Omental fat pad (tissue), 4 donors: ENCODE data around the gene SF3B2. TPM values are rescaled to one million over a fixed set of nuclear protein-coding genes. Genes with fewer than 3 reads are reported as not detected.
"Not testable (repeated sequence)": the region's sequence is repeated elsewhere in the genome, so short reads cannot be mapped to it uniquely, and the experiment has no call there.

ENCODE experiments used
- ATAC-seq: fragments of 150-250 bp; one replicate; pipeline ENCODE4 v1.9.1; 2016; ENCODE audit warnings: mild to moderate bottlenecking, moderate library complexity; ENCODE audit not compliant: low FRiP score
- DNase-seq: peaks from one replicate; pipeline ENCODE4 v3.0.0-alpha.2; 2019; ENCODE audit warnings: low spot score
- CTCF ChIP-seq, 3 donors: fragments of 450-650 bp; IDR thresholded peaks; one replicate each; pipeline ENCODE4 v1.5.1; 2016 to 2017; ENCODE audit warnings: antibody characterized with exemption in 3 of 3, mild to moderate bottlenecking in 3 of 3, moderate library complexity in 2 of 3
- total RNA-seq, 4 donors: library from RNA; depleted of rRNA; stranded (reverse); fragments of >200 nt; gene quantifications; one replicate each; pipeline ENCODE4 v1.1.0, GENCODE V29; 2016

Gene SF3B2
- total RNA-seq, 4 donors from 2014 or later, result 98.9 to 173 (median 140) TPM

DNA sequence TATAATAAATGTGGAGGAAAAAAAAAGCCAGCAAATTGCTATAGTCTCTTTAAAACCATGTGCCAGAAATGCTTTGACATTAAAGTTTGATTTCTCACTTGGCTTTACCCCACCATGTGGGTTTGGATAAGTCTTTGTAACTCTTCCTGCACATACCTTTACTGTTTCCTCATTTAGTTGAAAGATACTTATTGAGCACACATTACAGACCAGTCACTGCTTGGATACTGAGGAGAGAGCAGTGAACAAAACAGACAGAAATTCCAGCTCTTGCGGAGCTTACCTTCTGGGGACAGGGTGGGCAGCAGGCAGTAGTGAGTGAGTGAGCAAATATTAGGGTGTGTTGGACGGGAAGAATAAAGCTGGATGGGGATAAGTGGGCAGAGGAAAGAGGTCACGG lies 31.6 kb downstream of the SF3B2 start:
- ATAC-seq (no peak), DNase-seq (no peak)

DNA sequence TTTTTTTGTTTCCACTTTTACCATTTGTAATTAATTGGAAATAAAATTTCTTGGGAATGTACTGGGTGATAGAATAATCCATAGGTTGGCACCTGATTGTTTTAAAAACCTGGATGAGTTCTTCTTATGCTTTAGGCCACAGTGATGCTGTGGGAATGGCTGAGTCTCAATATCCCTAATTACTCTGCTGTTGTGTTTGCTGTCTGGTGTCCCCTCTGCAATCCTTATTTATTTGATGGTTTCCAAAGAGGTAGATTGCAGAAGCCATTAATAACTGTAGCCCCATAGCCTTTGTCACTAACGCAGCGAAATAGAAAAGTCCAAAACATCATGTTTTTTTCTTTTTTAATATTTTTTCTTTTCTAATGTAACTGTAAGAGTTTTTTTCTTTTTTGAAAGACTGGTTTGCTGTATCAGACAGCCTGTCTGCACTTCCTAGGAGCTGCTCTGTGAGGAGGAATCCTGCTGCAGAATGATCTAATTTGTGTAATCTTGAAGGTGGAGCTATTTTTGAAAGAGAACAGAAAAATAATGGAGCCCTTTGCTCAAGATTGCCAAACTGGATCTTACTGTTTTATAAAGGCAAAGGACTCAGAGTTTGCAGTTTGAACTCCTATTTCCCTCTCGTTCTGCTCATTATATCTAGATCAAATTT lies 32.8 kb downstream of the SF3B2 start:
- no peak for TF ChIP-seq CTCF (IDR thresholded peaks at IDR 0.05)
- no peak for ATAC-seq

More for the DNA sequence above, 31.6 kb downstream of the SF3B2 start:
- no peak for TF ChIP-seq CTCF (IDR thresholded peaks at IDR 0.05)

DNA sequence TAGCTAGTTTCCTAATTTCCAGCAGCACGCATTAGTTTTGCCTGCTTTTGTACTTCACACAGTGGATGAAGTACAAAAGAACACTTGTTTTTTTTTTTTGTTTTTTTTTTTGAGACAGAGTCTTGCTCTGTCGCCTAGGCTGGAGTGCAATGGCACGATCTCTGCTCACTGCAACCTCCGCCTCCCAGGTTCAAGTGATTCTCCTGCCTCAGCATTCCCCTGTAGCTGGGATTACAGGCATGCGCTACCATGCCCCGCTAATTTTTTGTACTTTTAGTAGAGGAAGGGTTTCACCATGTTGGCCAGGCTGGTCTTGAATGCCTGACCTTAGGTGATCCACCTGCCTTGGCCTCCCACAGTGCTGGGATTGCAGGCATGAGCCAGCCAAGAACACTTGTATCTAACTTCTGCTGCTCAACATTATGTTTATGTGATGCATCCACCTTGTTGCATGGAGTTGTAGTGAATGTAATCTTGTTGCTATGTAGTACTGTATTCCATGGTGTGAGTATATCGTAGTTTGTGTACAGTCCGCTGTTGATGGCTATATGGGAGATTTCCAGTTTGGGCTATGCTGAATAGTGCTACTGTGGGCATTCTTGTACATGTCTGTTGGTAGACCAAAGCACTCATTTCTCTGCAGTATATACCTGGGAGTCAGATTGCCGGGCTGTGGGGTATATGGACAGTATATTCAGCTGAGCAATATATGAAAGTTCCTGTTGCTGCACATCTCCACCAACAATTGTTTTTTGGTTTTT lies 35.2 kb downstream of the SF3B2 start:
- no peak for DNase-seq

More for the DNA sequence above, 32.8 kb downstream of the SF3B2 start:
- DNase-seq, result no peak

DNA sequence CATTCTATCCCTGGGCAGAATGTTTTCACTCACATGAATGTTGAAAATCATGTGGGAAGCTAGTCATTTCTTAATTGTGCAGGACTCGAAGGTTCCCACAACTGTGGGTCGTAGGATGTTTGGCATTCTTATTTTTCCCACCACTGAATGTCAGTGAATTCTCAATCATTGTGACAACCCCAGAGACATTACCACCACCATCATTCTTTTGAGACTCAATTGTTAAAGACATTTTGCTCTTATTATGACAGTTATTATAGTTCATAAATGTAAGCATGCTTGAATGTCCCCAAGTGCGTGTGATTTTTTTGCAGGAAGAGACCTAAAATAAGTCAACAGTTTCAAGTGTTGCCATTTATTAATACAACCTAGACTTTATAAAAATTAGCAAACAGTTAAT lies 36.9 kb downstream of the SF3B2 start:
- ATAC-seq, result no peak
- DNase-seq, result no peak
- no peak for TF ChIP-seq CTCF (IDR thresholded peaks at IDR 0.05)

More for the DNA sequence above, 35.2 kb downstream of the SF3B2 start:
- no peak for ATAC-seq
- TF ChIP-seq CTCF (IDR thresholded peaks at IDR 0.05), result no peak

DNA sequence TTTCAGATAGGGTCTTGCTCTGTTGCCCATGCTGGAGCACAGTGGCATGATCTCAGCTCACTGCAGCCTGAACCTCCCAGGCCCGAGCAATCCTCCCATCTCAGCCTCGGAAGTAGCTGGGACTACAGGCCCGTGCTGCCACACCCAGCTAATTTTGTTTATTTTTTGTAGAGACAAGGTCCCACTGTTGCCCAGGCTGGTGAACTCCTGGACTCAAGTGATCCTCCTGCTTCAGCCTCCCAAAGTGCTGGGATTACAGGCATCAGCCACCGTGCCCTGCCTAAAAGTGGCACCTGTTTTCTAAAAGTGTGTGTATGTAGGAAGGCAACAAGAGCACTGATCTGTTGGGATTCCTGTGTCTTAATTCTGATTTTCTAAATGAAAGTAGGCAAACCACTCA lies 38.1 kb downstream of the SF3B2 start:
- ATAC-seq (no peak), DNase-seq (no peak)
- TF ChIP-seq CTCF (IDR thresholded peaks at IDR 0.05), result no peak

DNA sequence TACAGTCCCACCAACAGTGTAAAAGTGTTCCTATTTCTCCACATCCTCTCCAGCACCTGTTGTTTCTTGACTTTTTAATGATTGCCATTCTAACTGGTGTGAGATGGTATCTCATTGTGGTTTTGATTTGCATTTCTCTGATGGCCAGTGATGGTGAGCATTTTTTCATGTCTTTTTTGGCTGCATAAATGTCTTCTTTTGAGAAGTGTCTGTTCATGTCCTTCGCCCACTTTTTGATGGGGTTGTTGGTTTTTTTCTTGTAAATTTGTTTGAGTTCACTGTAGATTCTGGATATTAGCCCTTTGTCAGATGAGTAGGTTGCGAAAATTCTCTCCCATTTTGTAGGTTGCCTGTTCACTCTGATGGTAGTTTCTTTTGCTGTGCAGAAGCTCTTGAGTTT lies 40.0 kb downstream of the SF3B2 start:
- ATAC-seq, DNase-seq: not testable (repeated sequence)

DNA sequence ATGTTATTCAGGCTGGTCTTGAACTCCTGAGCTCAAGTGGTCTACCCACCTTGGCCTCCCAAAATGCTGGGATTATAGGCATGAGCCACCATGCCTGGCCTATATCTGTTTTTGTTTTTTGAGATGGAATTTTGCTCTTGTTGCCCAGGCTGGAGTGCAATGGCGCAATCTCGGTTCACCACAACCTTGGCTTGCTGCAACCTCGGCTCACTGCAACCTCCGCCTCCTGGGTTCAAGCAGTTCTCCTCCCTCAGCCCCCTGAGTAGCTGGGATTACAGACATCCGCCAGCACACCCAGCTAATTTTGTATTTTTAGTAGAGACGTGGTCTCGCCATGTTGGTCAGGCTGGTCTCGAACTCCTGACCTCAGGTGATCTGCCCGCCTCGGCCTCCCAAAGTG lies 47.6 kb downstream of the SF3B2 start:
- not testable (repeated sequence) for DNase-seq, ATAC-seq
